ENCODE results near the gene UVSSA. TPM values are rescaled to one million over a fixed set of nuclear protein-coding genes. Genes with fewer than 3 reads are reported as not detected.

Gene UVSSA
- total RNA-seq, 1 donor from 2014 or later = 4.0 TPM

GRCh38 chr4:1405636-1406393, 58.8 kb downstream of the UVSSA start:
- no peak for DNase-seq (ENCODE audit: low read depth)
- H3K4me3 ChIP-seq (ENCODE audit: low read depth, low read length) = no peak overlapping the region

GRCh38 chr4:1406394-1406980, 59.5 kb downstream of the UVSSA start, which contains the start of gene NKX1-1:
NKX1-1 (minus strand) TSS chr4:1406442; CDS start chr4:1406442, 0 bp downstream.
- DNase-seq (ENCODE audit: low read depth) = no peak
- no peak for TF ChIP-seq CTCF (conservative IDR thresholded peaks at IDR 0.05; ENCODE audit: low read depth, low read length)
- no peak within 1 kb of the TSS for H3K4me3 ChIP-seq (ENCODE audit: low read depth, low read length)

More at GRCh38 chr4:1405636-1406393, 58.8 kb downstream of the UVSSA start:
- TF ChIP-seq CTCF (conservative IDR thresholded peaks at IDR 0.05; ENCODE audit: low read depth, low read length) = no peak

- no peak overlapping the region for H3K4me3 ChIP-seq (ENCODE audit: low read depth, low read length)
- DNase-seq (ENCODE audit: low read depth) = no peak
- no peak for TF ChIP-seq CTCF (conservative IDR thresholded peaks at IDR 0.05; ENCODE audit: low read depth, low read length)
Observed at GRCh38 chr4:1406981-1407656, 60.1 kb downstream of the UVSSA start.

- no peak for DNase-seq (ENCODE audit: low read depth)
Observed at GRCh38 chr4:1407657-1408333, 60.8 kb downstream of the UVSSA start.

GRCh38 chr4:1408418-1408817, 61.4 kb downstream of the UVSSA start:
- no peak for DNase-seq (ENCODE audit: low read depth)
- no peak for TF ChIP-seq CTCF (conservative IDR thresholded peaks at IDR 0.05; ENCODE audit: low read depth, low read length)
- H3K4me3 ChIP-seq (ENCODE audit: low read depth, low read length) = no peak overlapping the region

More at GRCh38 chr4:1407657-1408333, 60.8 kb downstream of the UVSSA start:
- no peak overlapping the region for H3K4me3 ChIP-seq (ENCODE audit: low read depth, low read length)
- no peak for TF ChIP-seq CTCF (conservative IDR thresholded peaks at IDR 0.05; ENCODE audit: low read depth, low read length)

GRCh38 chr4:1409079-1409478, 62.1 kb downstream of the UVSSA start:
- no peak overlapping the region for H3K4me3 ChIP-seq (ENCODE audit: low read depth, low read length)
- DNase-seq (ENCODE audit: low read depth) = no peak
- TF ChIP-seq CTCF (conservative IDR thresholded peaks at IDR 0.05; ENCODE audit: low read depth, low read length) = no peak

All from epithelial cell of proximal tubule (primary cell).